GM19397 (cell line): Measurements from ENCODE around the gene CYB5B.

ENCODE experiments used
- ATAC-seq: cut with Tn5 transposase; IDR thresholded peaks from one replicate; pipeline ENCODE4 v1.9.1; 2021; ENCODE audit warnings: mild to moderate bottlenecking, moderate library complexity; ENCODE audit not compliant: unreplicated experiment

Gene CYB5B

DNA sequence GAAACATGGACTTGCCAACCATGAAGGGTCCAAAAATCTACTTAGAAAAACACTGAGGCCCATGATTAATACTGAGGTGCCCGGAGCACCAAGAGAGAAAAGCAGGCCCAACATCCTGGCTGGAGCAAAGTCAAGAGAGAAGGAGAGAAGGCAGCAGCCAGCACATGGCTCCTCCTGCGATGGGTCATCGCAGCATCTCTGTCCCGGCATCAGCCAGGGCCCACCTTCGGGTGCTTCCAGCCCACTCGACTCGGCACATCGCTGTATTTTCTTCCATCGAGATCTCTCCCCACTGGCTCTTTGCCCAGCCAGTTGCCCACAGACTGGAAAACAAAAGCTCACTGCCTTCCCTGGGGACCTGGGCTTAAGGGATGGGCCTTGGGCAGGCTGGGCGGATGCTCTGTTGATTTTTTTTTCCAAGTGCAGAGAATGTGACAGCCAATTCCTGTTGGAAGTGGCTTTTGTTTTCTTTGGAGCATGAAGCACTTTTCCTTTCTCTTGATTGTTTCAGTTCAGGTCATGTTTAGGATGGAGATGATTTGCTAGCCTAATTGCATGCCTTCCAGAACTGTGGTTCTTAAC lies 58.1 kb downstream of the CYB5B start:
- ATAC-seq = no peak

DNA sequence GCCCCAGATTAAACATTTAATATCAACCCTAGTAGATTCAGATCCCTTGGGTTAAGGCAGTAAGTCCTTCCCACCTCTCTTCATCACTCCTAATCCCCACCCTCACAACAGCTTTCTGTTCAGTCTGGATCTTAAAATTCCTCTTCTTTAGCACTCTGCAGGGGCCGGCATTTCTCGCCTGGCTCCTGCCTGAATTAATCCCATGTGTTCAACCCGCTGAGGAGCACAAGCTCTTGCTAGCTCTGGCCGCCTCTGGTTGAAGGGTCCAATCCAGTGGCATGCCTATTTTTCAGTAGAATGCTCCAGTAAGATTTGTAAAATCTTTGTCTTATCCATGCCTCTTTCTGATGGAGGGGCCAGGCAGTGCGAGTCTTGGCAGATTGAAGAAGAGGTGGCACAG lies 59.2 kb downstream of the CYB5B start:
- ATAC-seq = no peak

- no peak for ATAC-seq
Observed at GRCh38 chr16:69485361-69485760, 60.9 kb downstream of the CYB5B start.

DNA sequence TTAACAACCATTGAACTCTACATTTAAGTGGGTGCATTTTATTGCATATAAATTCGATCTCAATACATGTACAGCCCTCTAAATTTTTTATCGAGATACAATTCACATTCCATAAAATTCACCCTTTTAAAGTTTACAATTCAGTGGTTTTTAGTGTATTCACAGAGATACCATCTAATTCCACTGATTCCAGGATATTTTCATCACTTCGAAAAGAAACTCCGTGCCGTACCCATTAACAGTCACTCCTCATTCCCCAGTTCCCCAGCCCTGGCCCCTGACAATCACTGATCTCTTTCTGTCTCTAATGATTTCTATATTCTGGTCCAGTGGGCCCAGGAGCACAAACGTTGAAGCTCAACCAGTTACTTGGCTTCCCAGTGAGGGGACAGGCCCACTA lies 61.4 kb downstream of the CYB5B start:
- ATAC-seq = no peak

GRCh38 chr16:69486272-69486671 lies 61.9 kb downstream of the CYB5B start:
- ATAC-seq = no peak

- ATAC-seq = no peak
Observed at GRCh38 chr16:69486724-69487123, 62.3 kb downstream of the CYB5B start.

GRCh38 chr16:69490707-69491324 lies 66.4 kb downstream of the CYB5B start:
- no peak for ATAC-seq

- no peak for ATAC-seq
Observed at GRCh38 chr16:69494991-69495392, 70.6 kb downstream of the CYB5B start.

DNA sequence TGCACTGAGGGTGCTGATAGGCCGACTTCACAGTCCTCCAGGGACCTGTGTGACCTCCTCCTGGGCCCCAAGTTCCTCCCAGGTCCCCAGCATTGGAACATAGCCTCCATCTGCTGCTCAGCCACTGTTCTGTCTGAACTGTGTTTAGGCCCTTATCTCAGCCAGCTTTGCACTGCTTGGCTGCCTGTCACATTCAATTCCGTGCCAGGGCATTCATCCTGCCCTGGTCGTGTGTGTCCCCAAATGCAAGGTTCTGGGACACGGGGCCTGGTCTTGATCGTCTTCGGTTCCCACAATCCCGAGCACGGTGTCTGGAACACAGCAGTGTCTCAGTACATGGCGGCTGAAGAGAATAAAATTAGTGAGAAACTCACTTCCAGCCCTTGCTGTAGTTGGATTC lies 71.4 kb downstream of the CYB5B start:
- ATAC-seq = no peak

- ATAC-seq = no peak
Observed at GRCh38 chr16:69496376-69496775, 72.0 kb downstream of the CYB5B start.

- no peak for ATAC-seq
Observed at GRCh38 chr16:69496896-69497295, 72.5 kb downstream of the CYB5B start.

DNA sequence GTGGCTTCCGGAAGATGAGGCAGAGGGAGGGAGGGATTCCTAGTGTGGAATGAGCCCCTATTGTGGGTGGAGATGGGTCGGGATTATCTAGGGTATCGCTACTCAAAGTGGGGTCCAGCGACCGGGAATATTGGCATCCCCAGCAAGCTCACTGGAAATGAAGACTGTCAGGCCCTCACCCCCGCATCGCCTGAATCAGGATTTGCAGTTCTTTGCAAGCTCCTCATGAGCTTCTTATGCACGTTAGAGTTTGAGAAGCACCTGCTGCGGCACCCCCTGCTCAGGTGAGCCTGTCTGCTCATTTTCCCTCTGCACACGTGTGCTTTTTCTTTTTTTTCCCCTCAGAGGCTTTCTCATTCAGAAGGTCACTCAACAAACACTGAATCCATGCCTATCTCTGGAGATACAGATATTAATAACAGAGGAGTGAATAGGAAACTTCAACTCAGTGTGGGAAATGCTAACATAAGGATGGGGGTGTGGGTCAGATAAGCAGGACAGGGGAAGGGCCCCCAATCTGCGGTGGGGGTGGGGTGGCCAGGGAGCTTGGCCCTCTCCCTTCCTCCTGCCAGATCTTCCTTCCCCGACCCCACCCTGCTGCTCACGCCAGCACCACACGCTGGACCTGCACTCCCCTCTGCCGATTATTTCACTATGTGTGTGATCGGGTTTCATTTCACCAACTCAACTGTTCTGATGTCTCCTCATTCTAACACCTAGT lies 73.6 kb downstream of the CYB5B start:
- no peak for ATAC-seq

DNA sequence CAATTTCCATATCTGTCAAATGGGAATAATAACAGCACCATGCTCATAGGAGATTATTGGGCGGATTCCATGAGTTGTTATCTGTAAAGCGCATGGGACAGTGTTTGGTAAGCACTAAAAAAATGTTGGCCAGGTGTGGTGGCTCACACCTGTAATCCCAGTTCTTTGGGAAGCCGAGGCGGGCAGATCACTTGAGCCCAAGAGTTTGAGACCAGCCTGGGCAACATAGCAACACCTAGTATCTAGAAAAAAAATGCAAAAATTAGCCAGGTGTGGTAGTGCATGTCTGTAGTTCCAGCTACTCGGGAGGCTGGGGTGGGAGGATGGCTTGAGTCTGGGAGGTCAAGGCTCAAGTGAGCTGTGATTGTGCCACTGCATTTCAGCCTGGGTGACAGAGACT lies 74.5 kb downstream of the CYB5B start:
- ATAC-seq = no peak

DNA sequence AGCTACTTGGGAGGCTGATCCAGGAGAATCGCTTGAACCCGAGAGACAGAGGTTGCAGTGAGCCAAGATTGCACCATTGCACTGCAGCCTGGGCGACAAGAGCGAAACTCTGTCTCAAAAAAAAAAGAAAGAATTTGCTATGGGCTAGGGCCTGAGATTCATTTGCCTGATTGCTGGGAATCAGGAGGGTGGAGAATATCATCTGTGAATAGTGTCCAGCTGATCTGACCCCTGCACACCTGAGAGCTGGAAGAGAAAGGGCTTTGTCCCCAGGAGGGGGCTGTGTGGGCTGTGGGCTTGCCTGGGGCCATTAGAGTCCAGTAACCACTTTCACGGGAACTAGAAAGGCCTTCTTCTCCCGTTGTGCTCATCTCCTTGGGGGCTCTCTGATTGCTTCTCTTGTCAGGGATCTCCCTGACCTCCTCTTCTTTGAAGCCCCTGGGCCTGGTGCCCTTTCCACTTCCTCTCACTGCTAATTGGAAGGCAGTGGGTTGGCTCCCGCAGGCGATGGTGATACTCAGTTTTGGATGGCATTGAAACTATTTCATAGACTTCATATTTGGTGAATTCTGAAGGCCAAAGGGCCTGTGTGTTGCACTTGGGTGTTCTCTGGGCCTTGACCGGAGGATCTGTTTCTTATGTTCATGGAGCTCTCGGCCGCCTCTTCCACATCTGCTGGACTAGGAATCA lies 75.3 kb downstream of the CYB5B start:
- no peak for ATAC-seq

- no peak for ATAC-seq
Observed at GRCh38 chr16:69500496-69500895, 76.1 kb downstream of the CYB5B start.

DNA sequence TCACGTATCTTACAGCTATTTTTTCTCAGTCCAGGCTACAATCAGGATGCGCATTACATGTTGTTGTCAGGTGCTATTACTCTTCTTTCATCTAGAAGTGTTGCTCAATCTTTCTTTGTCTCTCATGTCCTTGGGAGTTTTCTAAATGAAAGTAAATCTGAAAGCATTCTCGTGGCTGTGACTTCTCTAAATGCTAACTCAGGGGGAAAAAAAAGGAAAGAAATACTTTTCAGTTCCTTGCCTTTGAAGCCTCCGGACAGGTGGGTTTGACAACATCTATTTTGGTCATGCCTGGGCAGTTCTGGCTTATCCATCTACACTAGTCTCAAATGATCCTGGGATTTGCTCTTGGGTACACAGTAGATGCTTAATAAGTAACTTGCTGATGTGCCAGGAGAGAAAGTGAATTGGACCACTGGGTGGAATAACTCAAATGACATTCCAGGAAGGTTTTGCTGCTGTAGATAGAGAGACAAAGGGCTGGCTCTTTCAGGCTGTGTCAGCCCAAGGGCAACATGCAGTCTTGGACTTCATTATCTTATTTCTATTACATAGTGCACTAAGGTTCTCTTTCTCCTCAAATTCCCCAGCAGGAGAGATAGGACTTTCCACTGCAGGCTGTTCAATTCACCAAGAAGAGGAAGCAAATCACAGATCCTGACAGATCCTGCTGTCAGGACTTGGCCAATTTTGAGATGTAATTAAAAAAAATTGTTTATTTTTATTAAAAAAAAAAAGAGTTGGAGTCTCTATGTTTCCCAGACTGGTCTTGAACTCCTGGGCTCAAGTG lies 77.7 kb downstream of the CYB5B start:
- ATAC-seq = no peak

- no peak for ATAC-seq
Observed at GRCh38 chr16:69503244-69503643, 78.8 kb downstream of the CYB5B start.

DNA sequence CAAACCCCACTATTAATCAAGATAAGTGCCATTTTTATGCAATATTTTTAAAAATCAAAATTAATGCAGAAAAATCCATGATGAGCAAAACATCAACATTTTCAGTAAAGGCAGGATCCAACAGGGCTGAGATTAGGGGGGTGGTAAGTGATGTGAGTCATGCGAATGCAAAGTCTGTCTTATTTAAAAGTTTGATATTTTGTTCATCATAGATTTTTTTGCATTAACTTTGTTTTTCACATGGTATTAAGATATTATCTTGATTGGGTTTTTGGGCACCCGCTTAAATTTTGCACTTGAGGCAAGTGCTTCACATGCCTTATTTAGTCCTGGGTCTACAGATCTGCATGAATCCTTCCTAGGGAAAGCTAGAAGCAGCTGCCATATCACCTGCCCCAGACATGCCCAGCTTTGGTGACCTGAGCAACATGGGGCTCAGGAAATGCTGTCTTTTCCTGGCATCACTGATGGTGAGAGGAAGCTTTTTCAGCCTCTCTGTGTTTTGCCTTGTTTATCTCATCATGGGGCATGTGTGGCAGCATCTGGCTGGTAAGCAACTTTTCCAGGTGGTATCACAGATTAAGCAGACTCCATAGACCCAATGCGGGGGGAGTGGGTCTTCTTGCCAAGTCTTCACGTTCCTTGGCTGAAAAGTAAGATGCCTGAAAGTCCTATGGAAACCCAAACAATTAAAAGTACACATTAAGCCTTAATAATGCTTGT lies 83.8 kb downstream of the CYB5B start:
- no peak for ATAC-seq

- ATAC-seq = no peak
Observed at GRCh38 chr16:69509125-69509524, 84.7 kb downstream of the CYB5B start.

- ATAC-seq = no peak
Observed at GRCh38 chr16:69511651-69512050, 87.2 kb downstream of the CYB5B start.
